Epithelial cell of esophagus (primary cell): ENCODE measurements around the gene NBEAL2.

Experiments
- DNase-seq: peaks from one replicate; pipeline ENCODE4 v3.0.0; 2010; ENCODE audit warnings: low read depth
- H3K4me3 ChIP-seq: 2 replicates; pipeline ENCODE4 v1.5.1; 2011; ENCODE audit warnings: mild to moderate bottlenecking, low read length, control low read depth
- CTCF ChIP-seq: IDR thresholded peaks from 2 replicates; pipeline ENCODE4 v1.5.1; 2011; ENCODE audit warnings: low read depth, mild to moderate bottlenecking, low read length, control low read depth, inconsistent platforms; ENCODE audit not compliant: insufficient read depth; ENCODE audit errors: missing control alignments

The NBEAL2 gene

GRCh38 chr3:46998121-46998851 lies 18.8 kb downstream of the NBEAL2 start:
- H3K4me3 ChIP-seq = no peak overlapping the region
- TF ChIP-seq CTCF = peak; percentile 83
- DNase-seq = peak; percentile 83

GRCh38 chr3:46998852-46999515 lies 19.5 kb downstream of the NBEAL2 start:
- DNase-seq = no peak
- TF ChIP-seq CTCF = no peak
- no peak overlapping the region for H3K4me3 ChIP-seq

GRCh38 chr3:46999516-47000197 lies 20.2 kb downstream of the NBEAL2 start:
- no peak for TF ChIP-seq CTCF
- no peak overlapping the region for H3K4me3 ChIP-seq
- DNase-seq = no peak

- no peak for TF ChIP-seq CTCF
- no peak for DNase-seq
- no peak overlapping the region for H3K4me3 ChIP-seq
Measured at GRCh38 chr3:47000198-47000815, 20.8 kb downstream of the NBEAL2 start.

- no peak for TF ChIP-seq CTCF
- no peak for DNase-seq
- H3K4me3 ChIP-seq = no peak overlapping the region
Measured at GRCh38 chr3:47000922-47001730, 21.7 kb downstream of the NBEAL2 start.

GRCh38 chr3:47001731-47002170 lies 22.3 kb downstream of the NBEAL2 start:
- TF ChIP-seq CTCF = no peak
- DNase-seq = no peak
- no peak overlapping the region for H3K4me3 ChIP-seq
